PC-9 (cell line): ENCODE data around the gene GPR75. TPM values are rescaled to one million over a fixed set of nuclear protein-coding genes. Genes with fewer than 3 reads are reported as not detected.
"Not testable (repeated sequence)": the region's sequence is repeated elsewhere in the genome, so short reads cannot be mapped to it uniquely, and the experiment has no call there.

Experiments
- BruUV-seq: library from RNA; stranded (reverse); fragments of 400-500 nt; replicated peaks from 2 replicates; lab custom pipeline; 2021; lab: Mats Ljungman, UMichigan
- CTCF ChIA-PET: fragments of 300-600 bp; sonication (Branson Sonifier 250); formaldehyde crosslinking; loops from one replicate; lab custom pipeline; 2022; ENCODE audit warnings: antibody characterized with exemption; lab: Charles Lee
- POLR2A ChIA-PET: fragments of 300-600 bp; sonication (Branson Sonifier 250); formaldehyde crosslinking; loops from one replicate; lab custom pipeline; 2022; ENCODE audit warnings: antibody characterized with exemption; ENCODE audit not compliant: unreplicated experiment; lab: Charles Lee
- DNase-seq, 2 experiments: peaks; one replicate each; pipeline versions ENCODE4 v3.0.0 to v3.0.0-alpha.2; 2015 to 2022; ENCODE audit warnings: mixed read lengths in 1 of 2
- H2AFZ ChIP-seq: fragments of 200-600 bp; sonication (generic); 2 replicates; pipeline ENCODE4 v1.8.1; 2017; ENCODE audit warnings: antibody characterized with exemption
- H3F3A ChIP-seq: fragments of 200-600 bp; sonication (generic); 2 replicates; pipeline ENCODE4 v1.8.1; 2017; ENCODE audit warnings: antibody characterized with exemption, mild to moderate bottlenecking, low read depth; ENCODE audit not compliant: insufficient read depth
- H3K27ac ChIP-seq: fragments of 200-600 bp; sonication (generic); 2 replicates; pipeline ENCODE4 v1.6.1; 2016; ENCODE audit warnings: mixed run types
- H3K27me3 ChIP-seq: fragments of 200-600 bp; sonication (generic); 2 replicates; pipeline ENCODE4 v1.6.1; 2016; ENCODE audit warnings: low read depth, mixed run types; ENCODE audit not compliant: insufficient read depth
- H3K36me3 ChIP-seq: fragments of 200-600 bp; sonication (generic); 2 replicates; pipeline ENCODE4 v1.6.1; 2016; ENCODE audit warnings: low read depth, mixed run types
- H3K4me1 ChIP-seq: fragments of 200-600 bp; sonication (generic); replicated peaks from 2 replicates; pipeline ENCODE4 v1.6.1; 2016; ENCODE audit warnings: mixed run types; ENCODE audit not compliant: insufficient read depth
- H3K4me2 ChIP-seq: fragments of 200-600 bp; sonication (generic); 2 replicates; pipeline ENCODE4 v1.6.1; 2017; ENCODE audit warnings: mixed run types
- H3K4me3 ChIP-seq: fragments of 200-600 bp; sonication (generic); 2 replicates; pipeline ENCODE4 v1.6.1; 2016; ENCODE audit warnings: mixed run types
- H3K79me2 ChIP-seq: fragments of 200-600 bp; sonication (generic); 2 replicates; pipeline ENCODE4 v1.6.1; 2017; ENCODE audit warnings: low read depth, mixed run types
- H3K9me2 ChIP-seq: fragments of 200-600 bp; sonication (generic); 2 replicates; pipeline ENCODE4 v1.8.1; 2017; ENCODE audit warnings: mild to moderate bottlenecking; ENCODE audit not compliant: insufficient read depth
- H3K9me3 ChIP-seq: fragments of 200-600 bp; sonication (generic); 2 replicates; pipeline ENCODE4 v1.8.1; 2016; ENCODE audit warnings: low read depth; ENCODE audit not compliant: insufficient read depth
- H4K20me1 ChIP-seq: fragments of 200-600 bp; sonication (generic); 2 replicates; pipeline ENCODE4 v1.8.1; 2017; ENCODE audit not compliant: insufficient read depth
- CTCF ChIP-seq: fragments of 200-600 bp; sonication (generic); conservative IDR thresholded peaks from 2 replicates; pipeline ENCODE4 v1.6.1; 2017; ENCODE audit warnings: mixed run types, antibody characterized with exemption, mild to moderate bottlenecking, moderate library complexity
- EZH2 ChIP-seq: fragments of 200-600 bp; sonication (generic); IDR thresholded peaks from 2 replicates; pipeline ENCODE4 v1.8.0; 2017; ENCODE audit warnings: antibody characterized with exemption, low read depth
- intact Hi-C: fragments of 100-400 bp; cut with micrococcal nuclease; formaldehyde crosslinking; loops from one replicate; pipeline ENCODE4 v1.10.0; 2022; ENCODE audit not compliant: unreplicated experiment
- total RNA-seq: library from RNA; stranded (reverse); gene quantifications from 2 replicates; pipeline ENCODE4 v1.2.3, GENCODE V29; 2021

The GPR75 gene
- total RNA-seq, 1 experiment from 2014 or later: 3.7 TPM

GRCh38 chr2:53848062-53848461 lies 11.7 kb downstream of the GPR75 start:
- no peaks in the 10 kb centered on the region for H3K9me3 ChIP-seq
- ChIA-PET CTCF (no interaction called here), POLR2A (no interaction called here)
- no peaks in the 10 kb centered on the region for H3K27me3 ChIP-seq
- intact Hi-C loops: no loop called here
- peaks cover 5% of the 10 kb centered on the region; the same call in 1 of the 2 replicates for H3F3A ChIP-seq
- H3K9me2 ChIP-seq: no peaks in the 10 kb centered on the region
- H3K4me1 ChIP-seq: no peaks in the 10 kb centered on the region
- H3K27ac ChIP-seq: no peak overlapping the region
- TF ChIP-seq CTCF: no peak
- TF ChIP-seq EZH2: no peak
- no peak overlapping the region for H3K4me2 ChIP-seq
- no TSS peak for BruUV-seq
- H3K4me3 ChIP-seq: no peak overlapping the region
- no peak overlapping the region for H2AFZ ChIP-seq
- no peaks in the 10 kb centered on the region for H4K20me1 ChIP-seq
- H3K79me2 ChIP-seq: no peaks in the 10 kb centered on the region
- no peak for DNase-seq
- 0 out of 2 replicates have a peak, but pooled peaks cover 6% of the 10 kb centered on the region for H3K36me3 ChIP-seq

- ChIA-PET CTCF (no interaction called here), POLR2A (no interaction called here)
- no peaks in the 10 kb centered on the region for H4K20me1 ChIP-seq
- H2AFZ ChIP-seq: no peak overlapping the region
- H3K9me3 ChIP-seq: no peaks in the 10 kb centered on the region
- H3K36me3 ChIP-seq: no peaks in the 10 kb centered on the region
- no peak overlapping the region for H3K4me3 ChIP-seq
- H3K9me2 ChIP-seq: no peaks in the 10 kb centered on the region
- BruUV-seq: no TSS peak
- H3F3A ChIP-seq: peaks cover 8% of the 10 kb centered on the region; the same call in 1 of the 2 replicates
- H3K4me1 ChIP-seq: no peaks in the 10 kb centered on the region
- TF ChIP-seq CTCF (no peak), EZH2 (no peak)
- no peak overlapping the region for H3K4me2 ChIP-seq
- intact Hi-C loops: no loop called here
- H3K79me2 ChIP-seq: no peaks in the 10 kb centered on the region
- no peak for DNase-seq
- H3K27me3 ChIP-seq: no peaks in the 10 kb centered on the region
- H3K27ac ChIP-seq: no peak overlapping the region
These were observed 16.2 kb downstream of the GPR75 start for GRCh38 chr2:53843595-53843994.

- no peaks in the 10 kb centered on the region for H3K4me1 ChIP-seq
- intact Hi-C loops: no loop called here
- peaks cover 8% of the 10 kb centered on the region; the same call in 1 of the 2 replicates for H3F3A ChIP-seq
- no peak overlapping the region for H2AFZ ChIP-seq
- no peaks in the 10 kb centered on the region for H4K20me1 ChIP-seq
- no peak overlapping the region for H3K27ac ChIP-seq
- DNase-seq: no peak
- H3K36me3 ChIP-seq: no peaks in the 10 kb centered on the region
- CTCF ChIA-PET: interaction anchor here (0.7 kb wide), 1 partner anchor 54 kb away, joined by 3 read pairs; no protein-coding TSS in a partner anchor
- H3K9me2 ChIP-seq: no peaks in the 10 kb centered on the region
- no peaks in the 10 kb centered on the region for H3K27me3 ChIP-seq
- no TSS peak for BruUV-seq
- H3K9me3 ChIP-seq: no peaks in the 10 kb centered on the region
- TF ChIP-seq EZH2 (no peak), CTCF (no peak)
- H3K79me2 ChIP-seq: no peaks in the 10 kb centered on the region
- no peak overlapping the region for H3K4me3 ChIP-seq
- POLR2A ChIA-PET: no interaction called here
- H3K4me2 ChIP-seq: no peak overlapping the region
These were observed 16.9 kb downstream of the GPR75 start for GRCh38 chr2:53842891-53843290.

- intact Hi-C loops, DNase-seq, H3F3A ChIP-seq, H3K4me3 ChIP-seq, POLR2A ChIA-PET, H3K27ac ChIP-seq, H3K27me3 ChIP-seq, H3K4me2 ChIP-seq, H3K9me2 ChIP-seq, H3K79me2 ChIP-seq, H3K36me3 ChIP-seq, H2AFZ ChIP-seq, BruUV-seq, H3K9me3 ChIP-seq, H3K4me1 ChIP-seq, H4K20me1 ChIP-seq: not testable (repeated sequence)
- CTCF ChIA-PET: interaction anchor here (0.6 kb wide), 1 partner anchor 24 kb away, joined by 3 read pairs; no protein-coding TSS in a partner anchor
These were observed 18.1 kb downstream of the GPR75 start for GRCh38 chr2:53841651-53842050.
